Kidney (tissue), 14 donors: ENCODE data around the gene TAC4. TPM values are rescaled to one million over a fixed set of nuclear protein-coding genes. Genes with fewer than 3 reads are reported as not detected.

Experiments used
- DNase-seq, 5 donors: peaks; one replicate each; pipeline ENCODE4 v3.0.0-alpha.2; 2013 to 2020
- FAIRE-seq: peaks from 2 replicates; lab custom pipeline; 2012; peaks lifted over from hg19 to GRCh38; lab: Jason Lieb, UNC
- H3K27ac ChIP-seq, 2 donors: one replicate each; pipeline ENCODE4 v1.7.0; 2013; ENCODE audit warnings: low read depth in 2 of 2, low read length in 2 of 2, inconsistent platforms in 1 of 2
- H3K27me3 ChIP-seq: one replicate; pipeline ENCODE4 v1.7.1; 2013; ENCODE audit warnings: low read length, inconsistent platforms; ENCODE audit not compliant: control insufficient read depth, insufficient read depth
- H3K36me3 ChIP-seq, 3 donors: one replicate each; pipeline versions ENCODE4 v1.7.0 to v1.7.1; 2013; ENCODE audit warnings: low read length in 3 of 3, control low read depth in 1 of 3, inconsistent platforms in 1 of 3; ENCODE audit not compliant: insufficient read depth in 3 of 3, control insufficient read depth in 2 of 3
- H3K4me1 ChIP-seq, 3 donors: one replicate each; pipeline versions ENCODE4 v1.7.0 to v1.7.1; 2013; ENCODE audit warnings: low read length in 3 of 3, inconsistent platforms in 1 of 3, low read depth in 1 of 3; ENCODE audit not compliant: control insufficient read depth in 2 of 3, insufficient read depth in 2 of 3
- H3K4me3 ChIP-seq, 3 donors: one replicate each; pipeline versions ENCODE4 v1.7.0 to v1.8.1; 2013; ENCODE audit warnings: low read length in 3 of 3, control low read depth in 1 of 3, inconsistent platforms in 1 of 3
- H3K9ac ChIP-seq, 3 donors: one replicate each; pipeline versions ENCODE4 v1.7.0 to v1.7.1; 2013; ENCODE audit warnings: low read length in 3 of 3, control low read depth in 1 of 3, inconsistent platforms in 1 of 3
- H3K9me3 ChIP-seq, 3 donors: one replicate each; pipeline versions ENCODE4 v1.7.0 to v1.7.1; 2013; ENCODE audit warnings: low read length in 3 of 3, control low read depth in 1 of 3, inconsistent platforms in 1 of 3; ENCODE audit not compliant: control insufficient read depth in 2 of 3, insufficient read depth in 1 of 3
- CTCF ChIP-seq: IDR thresholded peaks from 3 replicates; pipeline ENCODE4 v1.5.1; 2012; ENCODE audit warnings: mild to moderate bottlenecking, moderate library complexity, borderline replicate concordance; ENCODE audit not compliant: insufficient read depth; ENCODE audit errors: extremely low read depth
- intact Hi-C: fragments of 100-400 bp; cut with DNase I; formaldehyde crosslinking; loops from one replicate; pipeline ENCODE4 v1.11.1; 2022
- polyA plus RNA-seq: library from polyadenylated mRNA; stranded (reverse); fragments of 350-450 nt; fragmentation: Illumina TruSeq; extraction: RNeasy Lipid Tissue Mini Kit (QIAGEN cat#74804); gene quantifications from one replicate; pipeline ENCODE4 v1.2.3, GENCODE V29; 2014; ENCODE audit warnings: low read depth, low replicate concordance; ENCODE audit not compliant: insufficient read depth
- total RNA-seq: library from RNA; stranded (reverse); fragmentation: NEBNext Ultra II Directional; extraction: Animal tissue kit (Norgen Biotek cat#: 25700); gene quantifications from one replicate; pipeline ENCODE4 v1.2.1, GENCODE V29; 2021
- donor health status: control.
- donor health status: control.
- donor health status: control.
- donor health status: control.
- donor health status: control.
- donor health status: DM: yes; HTN: yes; CAD: no.
- donor health status: Normal renal cell carcinoma (clear cell type).

The TAC4 gene
- total and polyA plus RNA-seq, 2 donors from 2014 or later = 0.47 TPM; not detected in 1

- no peak for DNase-seq
- no peak overlapping the region for H3K27ac ChIP-seq
- TF ChIP-seq CTCF = no peak
- no peaks in the 10 kb centered on the region for H3K36me3 ChIP-seq
- no peaks in the 10 kb centered on the region for H3K4me1 ChIP-seq
- no peak overlapping the region for H3K9ac ChIP-seq
- intact Hi-C loops = loop anchor here (10.0 kb wide), 1 partner anchor 129 kb away; no protein-coding TSS in a partner anchor
- H3K9me3 ChIP-seq = no peaks in the 10 kb centered on the region
- FAIRE-seq = no peak
- H3K4me3 ChIP-seq = no peak overlapping the region
- H3K27me3 ChIP-seq = no peaks in the 10 kb centered on the region
Measured at GRCh38 chr17:49843774-49844350, 4.0 kb downstream of the TAC4 start.

GRCh38 chr17:49842846-49843245 lies 5.0 kb downstream of the TAC4 start:
- H3K27me3 ChIP-seq = no peaks in the 10 kb centered on the region
- FAIRE-seq (no peak), DNase-seq (no peak)
- H3K9me3 ChIP-seq = no peaks in the 10 kb centered on the region
- no peak overlapping the region for H3K9ac ChIP-seq
- H3K4me3 ChIP-seq = no peak overlapping the region
- TF ChIP-seq CTCF = no peak
- intact Hi-C loops = loop anchor here (10.0 kb wide), 1 partner anchor 128 kb away; no protein-coding TSS in a partner anchor
- H3K4me1 ChIP-seq = peaks cover 0 to 2% (median 0%) of the 10 kb centered on the region in 3 donors
- H3K36me3 ChIP-seq = no peaks in the 10 kb centered on the region
- no peak overlapping the region for H3K27ac ChIP-seq

- intact Hi-C loops = loop anchor here (10.0 kb wide), 1 partner anchor 128 kb away; no protein-coding TSS in a partner anchor
- H3K36me3 ChIP-seq = no peaks in the 10 kb centered on the region
- H3K27me3 ChIP-seq = no peaks in the 10 kb centered on the region
- DNase-seq (no peak), FAIRE-seq (no peak)
- H3K4me3 ChIP-seq = no peak overlapping the region
- TF ChIP-seq CTCF = no peak
- H3K4me1 ChIP-seq = peaks cover 0 to 5% (median 0%) of the 10 kb centered on the region in 3 donors
- H3K9ac ChIP-seq = no peak overlapping the region
- no peaks in the 10 kb centered on the region for H3K9me3 ChIP-seq
- no peak overlapping the region for H3K27ac ChIP-seq
Measured at GRCh38 chr17:49842371-49842770, 5.5 kb downstream of the TAC4 start.
